ENCODE data around the gene PDS5B. TPM values are rescaled to one million over a fixed set of nuclear protein-coding genes. Genes with fewer than 3 reads are reported as not detected.

Gene PDS5B
- total RNA-seq, 1 experiment from 2014 or later, result 26.5 TPM

DNA sequence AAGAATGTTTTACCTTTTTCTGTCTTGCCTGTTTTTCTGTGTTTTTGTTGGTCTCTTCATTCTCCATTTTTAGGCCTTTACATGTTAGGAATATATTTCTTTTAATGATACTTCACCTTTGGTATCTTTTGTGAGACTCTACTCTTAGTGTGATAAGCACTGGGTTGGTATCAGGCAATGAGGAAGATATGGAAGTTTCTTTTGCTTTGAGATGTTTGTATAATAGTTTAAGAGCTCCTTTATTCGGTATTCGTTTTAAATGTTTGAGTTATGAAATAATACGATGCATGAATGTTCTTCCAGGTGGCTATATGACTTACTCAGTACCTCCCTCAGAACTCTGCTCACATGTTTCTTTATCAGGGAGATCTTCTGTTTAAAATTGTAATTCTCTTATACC lies 144.8 kb downstream of the PDS5B start:
- no peaks in the 10 kb centered on the region for H3K9me3 ChIP-seq (ENCODE audit: control insufficient read depth in 1 of 2, insufficient read depth in 1 of 2, low read depth in 1 of 2, low read length in 2 of 2)
- H3K4me2 ChIP-seq (ENCODE audit: low read length), result no peak overlapping the region
- intact Hi-C loops (cut with micrococcal nuclease), result no loop called here
- no peak for DNase-seq (ENCODE audit: low read depth, low spot score)
- no peaks in the 10 kb centered on the region for H3K36me3 ChIP-seq (ENCODE audit: control insufficient read depth in 1 of 2, insufficient read depth in 2 of 2, low read length in 2 of 2)
- no peaks in the 10 kb centered on the region for H3K27me3 ChIP-seq (ENCODE audit: insufficient read depth, low read length)
- ChIA-PET POLR2A (no interaction called here), CTCF (no interaction called here), RAD21 (ENCODE audit: low non-redundant PET in 1 of 2, low total read pairs in 2 of 2, uncharacterized antibody in 2 of 2, unreplicated experiment in 2 of 2) (no interaction called here)
- no peak overlapping the region for H3K4me3 ChIP-seq (replicated peaks in 1 of 2; ENCODE audit: low read depth in 1 of 2, low read length in 2 of 2)
- no peaks in the 10 kb centered on the region for H3K9me2 ChIP-seq (ENCODE audit: insufficient read depth)
- no peak for ATAC-seq
- H4K20me1 ChIP-seq (ENCODE audit: insufficient read depth), result no peaks in the 10 kb centered on the region
- TF ChIP-seq SP1 (IDR thresholded peaks at IDR 0.05; ENCODE audit: low read depth), result no peak
- TF ChIP-seq, protein P1, sequence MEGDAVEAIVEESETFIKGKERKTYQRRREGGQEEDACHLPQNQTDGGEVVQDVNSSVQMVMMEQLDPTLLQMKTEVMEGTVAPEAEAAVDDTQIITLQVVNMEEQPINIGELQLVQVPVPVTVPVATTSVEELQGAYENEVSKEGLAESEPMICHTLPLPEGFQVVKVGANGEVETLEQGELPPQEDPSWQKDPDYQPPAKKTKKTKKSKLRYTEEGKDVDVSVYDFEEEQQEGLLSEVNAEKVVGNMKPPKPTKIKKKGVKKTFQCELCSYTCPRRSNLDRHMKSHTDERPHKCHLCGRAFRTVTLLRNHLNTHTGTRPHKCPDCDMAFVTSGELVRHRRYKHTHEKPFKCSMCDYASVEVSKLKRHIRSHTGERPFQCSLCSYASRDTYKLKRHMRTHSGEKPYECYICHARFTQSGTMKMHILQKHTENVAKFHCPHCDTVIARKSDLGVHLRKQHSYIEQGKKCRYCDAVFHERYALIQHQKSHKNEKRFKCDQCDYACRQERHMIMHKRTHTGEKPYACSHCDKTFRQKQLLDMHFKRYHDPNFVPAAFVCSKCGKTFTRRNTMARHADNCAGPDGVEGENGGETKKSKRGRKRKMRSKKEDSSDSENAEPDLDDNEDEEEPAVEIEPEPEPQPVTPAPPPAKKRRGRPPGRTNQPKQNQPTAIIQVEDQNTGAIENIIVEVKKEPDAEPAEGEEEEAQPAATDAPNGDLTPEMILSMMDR (IDR thresholded peaks at IDR 0.05 in 2 of 3, conservative IDR thresholded peaks at IDR 0.05 in 1 of 3; ENCODE audit: borderline replicate concordance in 1 of 3, insufficient read depth in 1 of 3, low read depth in 2 of 3, low read length in 2 of 3), result no peak
- TF ChIP-seq TCF7L2 (IDR thresholded peaks at IDR 0.05; ENCODE audit: borderline replicate concordance, extremely low read depth, insufficient read depth, insufficient read length), result no peak
- TF ChIP-seq, protein P2, sequence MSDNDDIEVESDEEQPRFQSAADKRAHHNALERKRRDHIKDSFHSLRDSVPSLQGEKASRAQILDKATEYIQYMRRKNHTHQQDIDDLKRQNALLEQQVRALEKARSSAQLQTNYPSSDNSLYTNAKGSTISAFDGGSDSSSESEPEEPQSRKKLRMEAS (IDR thresholded peaks at IDR 0.05), result no peak
- TF ChIP-seq EGR1 (IDR thresholded peaks at IDR 0.05; ENCODE audit: low read depth), result no peak
- H3K9ac ChIP-seq (ENCODE audit: low read length), result no peak overlapping the region
- H2AFZ ChIP-seq (ENCODE audit: low read depth, low read length, poor library complexity, severe bottlenecking), result no peak overlapping the region
- H3K79me2 ChIP-seq (ENCODE audit: insufficient read depth, low read length), result peaks cover 20% of the 10 kb centered on the region
- H3K4me1 ChIP-seq (ENCODE audit: control insufficient read depth in 1 of 2, insufficient read depth in 2 of 2, low read length in 2 of 2), result peaks cover 0 to 7% of the 10 kb centered on the region in 2 experiments; a peak in 2 of 4 replicates
- no peak overlapping the region for H3K27ac ChIP-seq (ENCODE audit: low read depth, low read length)
- BruUV-seq (replicated peaks), result no TSS peak

DNA sequence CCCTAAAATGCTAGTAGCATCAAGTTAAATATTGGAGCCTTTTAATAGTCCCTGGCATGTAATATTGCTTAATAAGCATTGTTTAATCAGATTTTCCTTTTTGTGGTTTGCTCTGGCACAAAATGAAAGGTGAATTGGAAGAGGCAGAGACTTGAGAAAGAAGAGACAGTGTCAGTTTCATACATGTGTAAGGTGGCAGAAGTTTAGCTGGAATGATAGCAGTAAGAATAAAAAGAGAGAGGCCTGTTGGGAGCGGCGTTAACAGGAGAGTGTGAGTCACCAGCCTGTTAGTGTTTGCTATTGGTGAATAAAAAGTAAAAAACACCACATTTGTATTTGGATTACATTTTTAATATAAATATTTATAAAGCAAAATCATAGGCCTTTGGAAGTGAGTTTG lies 145.3 kb downstream of the PDS5B start:
- Histone ChIP-seq H3K4me1 (ENCODE audit: control insufficient read depth in 1 of 2, insufficient read depth in 2 of 2, low read length in 2 of 2) (peaks cover 0 to 7% of the 10 kb centered on the region in 2 experiments; a peak in 2 of 4 replicates), H3K9ac (ENCODE audit: low read length) (no peak overlapping the region), H3K36me3 (ENCODE audit: control insufficient read depth in 1 of 2, insufficient read depth in 2 of 2, low read length in 2 of 2) (no peaks in the 10 kb centered on the region), H3K27me3 (ENCODE audit: insufficient read depth, low read length) (no peaks in the 10 kb centered on the region), H2AFZ (ENCODE audit: low read depth, low read length, poor library complexity, severe bottlenecking) (no peak overlapping the region), H3K4me3 (replicated peaks in 1 of 2; ENCODE audit: low read depth in 1 of 2, low read length in 2 of 2) (no peak overlapping the region), H4K20me1 (ENCODE audit: insufficient read depth) (no peaks in the 10 kb centered on the region), H3K79me2 (ENCODE audit: insufficient read depth, low read length) (peaks cover 17% of the 10 kb centered on the region), H3K9me2 (ENCODE audit: insufficient read depth) (no peaks in the 10 kb centered on the region), H3K9me3 (ENCODE audit: control insufficient read depth in 1 of 2, insufficient read depth in 1 of 2, low read depth in 1 of 2, low read length in 2 of 2) (no peaks in the 10 kb centered on the region), H3K4me2 (ENCODE audit: low read length) (no peak overlapping the region), H3K27ac (ENCODE audit: low read depth, low read length) (no peak overlapping the region)
- DNase-seq (ENCODE audit: low read depth, low spot score), result no peak
- intact Hi-C loops (cut with micrococcal nuclease), result no loop called here
- ChIA-PET CTCF (no interaction called here), POLR2A (no interaction called here), RAD21 (ENCODE audit: low non-redundant PET in 1 of 2, low total read pairs in 2 of 2, uncharacterized antibody in 2 of 2, unreplicated experiment in 2 of 2) (no interaction called here)
- BruUV-seq (replicated peaks), result no TSS peak
- no peak for ATAC-seq
- TF ChIP-seq ZNF274 (IDR thresholded peaks at IDR 0.05; ENCODE audit: low read depth, low read length), result no peak
- no peak for TF ChIP-seq JUND (IDR thresholded peaks at IDR 0.05)
- TF ChIP-seq FOSL1 (IDR thresholded peaks at IDR 0.05; ENCODE audit: low read depth), result no peak
- no peak for TF ChIP-seq ELF1 (IDR thresholded peaks at IDR 0.05; ENCODE audit: borderline replicate concordance, low read depth)
- TF ChIP-seq YY1 (IDR thresholded peaks at IDR 0.05; ENCODE audit: extremely low read depth, insufficient replicate concordance, low read depth, low read length), result no peak
- no peak for TF ChIP-seq EZH2phosphoT487 (IDR thresholded peaks at IDR 0.05; ENCODE audit: borderline replicate concordance)
- TF ChIP-seq EZH2 (IDR thresholded peaks at IDR 0.05), result no peak
- no peak for TF ChIP-seq SP1 (IDR thresholded peaks at IDR 0.05; ENCODE audit: low read depth)
- TF ChIP-seq, protein P2 (IDR thresholded peaks at IDR 0.05), result no peak
- no peak for TF ChIP-seq CEBPB (IDR thresholded peaks at IDR 0.05; ENCODE audit: low read depth)
- TF ChIP-seq, protein P3, sequence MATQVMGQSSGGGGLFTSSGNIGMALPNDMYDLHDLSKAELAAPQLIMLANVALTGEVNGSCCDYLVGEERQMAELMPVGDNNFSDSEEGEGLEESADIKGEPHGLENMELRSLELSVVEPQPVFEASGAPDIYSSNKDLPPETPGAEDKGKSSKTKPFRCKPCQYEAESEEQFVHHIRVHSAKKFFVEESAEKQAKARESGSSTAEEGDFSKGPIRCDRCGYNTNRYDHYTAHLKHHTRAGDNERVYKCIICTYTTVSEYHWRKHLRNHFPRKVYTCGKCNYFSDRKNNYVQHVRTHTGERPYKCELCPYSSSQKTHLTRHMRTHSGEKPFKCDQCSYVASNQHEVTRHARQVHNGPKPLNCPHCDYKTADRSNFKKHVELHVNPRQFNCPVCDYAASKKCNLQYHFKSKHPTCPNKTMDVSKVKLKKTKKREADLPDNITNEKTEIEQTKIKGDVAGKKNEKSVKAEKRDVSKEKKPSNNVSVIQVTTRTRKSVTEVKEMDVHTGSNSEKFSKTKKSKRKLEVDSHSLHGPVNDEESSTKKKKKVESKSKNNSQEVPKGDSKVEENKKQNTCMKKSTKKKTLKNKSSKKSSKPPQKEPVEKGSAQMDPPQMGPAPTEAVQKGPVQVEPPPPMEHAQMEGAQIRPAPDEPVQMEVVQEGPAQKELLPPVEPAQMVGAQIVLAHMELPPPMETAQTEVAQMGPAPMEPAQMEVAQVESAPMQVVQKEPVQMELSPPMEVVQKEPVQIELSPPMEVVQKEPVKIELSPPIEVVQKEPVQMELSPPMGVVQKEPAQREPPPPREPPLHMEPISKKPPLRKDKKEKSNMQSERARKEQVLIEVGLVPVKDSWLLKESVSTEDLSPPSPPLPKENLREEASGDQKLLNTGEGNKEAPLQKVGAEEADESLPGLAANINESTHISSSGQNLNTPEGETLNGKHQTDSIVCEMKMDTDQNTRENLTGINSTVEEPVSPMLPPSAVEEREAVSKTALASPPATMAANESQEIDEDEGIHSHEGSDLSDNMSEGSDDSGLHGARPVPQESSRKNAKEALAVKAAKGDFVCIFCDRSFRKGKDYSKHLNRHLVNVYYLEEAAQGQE (IDR thresholded peaks at IDR 0.05; ENCODE audit: low read depth), result no peak

Data from HCT116 (cell line).